Activated T-helper 17 cell treated with anti-CD3 and anti-CD28 coated beads, Interleukin-2, amount 50 U/mL, for 72 hours (primary cell): Measurements from ENCODE around the gene TNRC6C. TPM values are rescaled to one million over a fixed set of nuclear protein-coding genes. Genes with fewer than 3 reads are reported as not detected.

Experiments used
- ATAC-seq: fragments of 150-1000 bp; cut with Tn5 transposase; replicated peaks from 2 replicates; pipeline ENCODE4 v1.10.0; 2021; ENCODE audit warnings: mild to moderate bottlenecking, moderate library complexity
- H3K27ac Mint-ChIP-seq: one replicate; pipeline ENCODE4 v1.8.0; 2022; ENCODE audit warnings: mixed read lengths
- H3K27me3 Mint-ChIP-seq: one replicate; pipeline ENCODE4 v1.8.0; 2022; ENCODE audit warnings: mixed read lengths
- H3K36me3 Mint-ChIP-seq: one replicate; pipeline ENCODE4 v1.8.0; 2022; ENCODE audit warnings: low read depth, mild to moderate bottlenecking, mixed read lengths
- H3K4me1 Mint-ChIP-seq: one replicate; pipeline ENCODE4 v1.8.0; 2022; ENCODE audit warnings: mixed read lengths
- H3K4me3 Mint-ChIP-seq: one replicate; pipeline ENCODE4 v1.8.0; 2022; ENCODE audit warnings: mild to moderate bottlenecking, mixed read lengths
- H3K9me3 Mint-ChIP-seq: one replicate; pipeline ENCODE4 v1.8.0; 2022; ENCODE audit warnings: mixed read lengths
- total RNA-seq, 2 donors: library from RNA; stranded (reverse); gene quantifications; one replicate each; pipeline ENCODE4 v1.2.3, GENCODE V29; 2022

Gene TNRC6C
- total RNA-seq, 2 donors from 2014 or later, result 15.6 to 19.1 TPM

GRCh38 chr17:77944390-77945222 lies 13.9 kb upstream of the TNRC6C start:
- H3K9me3 Mint-ChIP-seq, result no peaks in the 10 kb centered on the region

GRCh38 chr17:77946900-77947645 lies 11.4 kb upstream of the TNRC6C start:
- H3K36me3 Mint-ChIP-seq, result no peaks in the 10 kb centered on the region

More at GRCh38 chr17:77944390-77945222, 13.9 kb upstream of the TNRC6C start:
- Mint-ChIP-seq H3K36me3 (no peaks in the 10 kb centered on the region), H3K4me3 (no peak overlapping the region), H3K27me3 (peaks cover 12% of the 10 kb centered on the region), H3K27ac (no peak overlapping the region), H3K4me1 (peaks cover 4% of the 10 kb centered on the region)
- ATAC-seq, result no peak

GRCh38 chr17:77948690-77949114 lies 9.8 kb upstream of the TNRC6C start:
- peaks cover 20% of the 10 kb centered on the region for H3K27me3 Mint-ChIP-seq

More at GRCh38 chr17:77946900-77947645, 11.4 kb upstream of the TNRC6C start:
- H3K27me3 Mint-ChIP-seq, result peaks cover 13% of the 10 kb centered on the region
- H3K4me3 Mint-ChIP-seq, result no peak overlapping the region
- no peak overlapping the region for H3K27ac Mint-ChIP-seq
- no peaks in the 10 kb centered on the region for H3K9me3 Mint-ChIP-seq
- ATAC-seq, result no peak
- H3K4me1 Mint-ChIP-seq, result peaks cover 4% of the 10 kb centered on the region

GRCh38 chr17:77951123-77951522 lies 7.4 kb upstream of the TNRC6C start:
- no peak for ATAC-seq
- Mint-ChIP-seq H3K9me3 (no peaks in the 10 kb centered on the region), H3K4me3 (no peak overlapping the region)

More at GRCh38 chr17:77948690-77949114, 9.8 kb upstream of the TNRC6C start:
- Mint-ChIP-seq H3K27ac (no peak overlapping the region), H3K4me3 (no peak overlapping the region), H3K4me1 (peaks cover 9% of the 10 kb centered on the region), H3K9me3 (no peaks in the 10 kb centered on the region), H3K36me3 (no peaks in the 10 kb centered on the region)
- no peak for ATAC-seq

GRCh38 chr17:77952368-77952767 lies 6.1 kb upstream of the TNRC6C start:
- ATAC-seq, result no peak
- no peaks in the 10 kb centered on the region for H3K9me3 Mint-ChIP-seq
- H3K4me1 Mint-ChIP-seq, result peaks cover 6% of the 10 kb centered on the region
- peaks cover 14% of the 10 kb centered on the region for H3K27me3 Mint-ChIP-seq
- H3K4me3 Mint-ChIP-seq, result no peak overlapping the region
- H3K36me3 Mint-ChIP-seq, result peaks cover 1% of the 10 kb centered on the region
- H3K27ac Mint-ChIP-seq, result no peak overlapping the region

More at GRCh38 chr17:77951123-77951522, 7.4 kb upstream of the TNRC6C start:
- Mint-ChIP-seq H3K27me3 (peaks cover 17% of the 10 kb centered on the region), H3K36me3 (no peaks in the 10 kb centered on the region), H3K27ac (no peak overlapping the region), H3K4me1 (peaks cover 5% of the 10 kb centered on the region)

GRCh38 chr17:77957235-77957856 lies 1.2 kb upstream of the TNRC6C start:
- H3K27ac Mint-ChIP-seq, result peak overlapping the region; percentile 84
- H3K36me3 Mint-ChIP-seq, result peaks cover 6% of the 10 kb centered on the region
- H3K27me3 Mint-ChIP-seq, result peaks cover 4% of the 10 kb centered on the region
- peak overlapping the region; percentile 91 for H3K4me3 Mint-ChIP-seq
- no peaks in the 10 kb centered on the region for H3K9me3 Mint-ChIP-seq
- peak; percentile 2 for ATAC-seq
- peaks cover 17% of the 10 kb centered on the region for H3K4me1 Mint-ChIP-seq

GRCh38 chr17:77958716-77959125 lies 218 bp downstream of the TNRC6C start:
- Mint-ChIP-seq H3K4me3 (peak overlapping the region; percentile 91), H3K4me1 (peaks cover 27% of the 10 kb centered on the region)
- no peak for ATAC-seq

GRCh38 chr17:77959126-77959925 lies 823 bp downstream of the TNRC6C start:
- Mint-ChIP-seq H3K36me3 (peaks cover 6% of the 10 kb centered on the region), H3K27me3 (no peaks in the 10 kb centered on the region), H3K27ac (peak overlapping the region; percentile 83), H3K4me3 (peak overlapping the region; percentile 96), H3K9me3 (no peaks in the 10 kb centered on the region), H3K4me1 (peaks cover 33% of the 10 kb centered on the region)
- no peak for ATAC-seq

More at GRCh38 chr17:77958716-77959125, 218 bp downstream of the TNRC6C start:
- Mint-ChIP-seq H3K9me3 (no peaks in the 10 kb centered on the region), H3K36me3 (peaks cover 6% of the 10 kb centered on the region), H3K27ac (no peak overlapping the region), H3K27me3 (peaks cover under 1% of the 10 kb centered on the region)

- peak overlapping the region; percentile 83 for H3K27ac Mint-ChIP-seq
These were observed 1.5 kb downstream of the TNRC6C start for GRCh38 chr17:77959926-77960521.

GRCh38 chr17:77961741-77962140 lies 3.2 kb downstream of the TNRC6C start:
- ATAC-seq, result no peak
- H3K4me1 Mint-ChIP-seq, result peaks cover 55% of the 10 kb centered on the region
- peaks cover 6% of the 10 kb centered on the region for H3K36me3 Mint-ChIP-seq
- H3K4me3 Mint-ChIP-seq, result peak overlapping the region; percentile 96
- no peak overlapping the region for H3K27ac Mint-ChIP-seq
- no peaks in the 10 kb centered on the region for H3K9me3 Mint-ChIP-seq
- H3K27me3 Mint-ChIP-seq, result no peaks in the 10 kb centered on the region

More at GRCh38 chr17:77959926-77960521, 1.5 kb downstream of the TNRC6C start:
- no peaks in the 10 kb centered on the region for H3K9me3 Mint-ChIP-seq
- ATAC-seq, result no peak
- peak overlapping the region; percentile 96 for H3K4me3 Mint-ChIP-seq
- peaks cover 6% of the 10 kb centered on the region for H3K36me3 Mint-ChIP-seq
- H3K27me3 Mint-ChIP-seq, result no peaks in the 10 kb centered on the region
- peaks cover 39% of the 10 kb centered on the region for H3K4me1 Mint-ChIP-seq

- Mint-ChIP-seq H3K9me3 (no peaks in the 10 kb centered on the region), H3K27ac (no peak overlapping the region), H3K4me1 (peaks cover 54% of the 10 kb centered on the region), H3K27me3 (no peaks in the 10 kb centered on the region), H3K4me3 (peak overlapping the region; percentile 96), H3K36me3 (peaks cover 5% of the 10 kb centered on the region)
- no peak for ATAC-seq
These were observed 3.8 kb downstream of the TNRC6C start for GRCh38 chr17:77962348-77962747.

GRCh38 chr17:77963441-77963840 lies 4.9 kb downstream of the TNRC6C start:
- peak overlapping the region; percentile 96 for H3K4me3 Mint-ChIP-seq
- no peak overlapping the region for H3K27ac Mint-ChIP-seq
- no peaks in the 10 kb centered on the region for H3K9me3 Mint-ChIP-seq
- no peaks in the 10 kb centered on the region for H3K36me3 Mint-ChIP-seq
- H3K27me3 Mint-ChIP-seq, result no peaks in the 10 kb centered on the region
- peaks cover 50% of the 10 kb centered on the region for H3K4me1 Mint-ChIP-seq
- ATAC-seq, result no peak

- H3K4me3 Mint-ChIP-seq, result no peak overlapping the region
- H3K27ac Mint-ChIP-seq, result no peak overlapping the region
- ATAC-seq, result no peak
- peaks cover 49% of the 10 kb centered on the region for H3K4me1 Mint-ChIP-seq
- H3K36me3 Mint-ChIP-seq, result no peaks in the 10 kb centered on the region
- no peaks in the 10 kb centered on the region for H3K27me3 Mint-ChIP-seq
- no peaks in the 10 kb centered on the region for H3K9me3 Mint-ChIP-seq
These were observed 6.8 kb downstream of the TNRC6C start for GRCh38 chr17:77965352-77965751.
